Activated CD8-positive, alpha-beta memory T cell treated with anti-CD3 and anti-CD28 coated beads for 36 hours (primary cell): Measurements from ENCODE around the gene CCSER2. TPM values are rescaled to one million over a fixed set of nuclear protein-coding genes. Genes with fewer than 3 reads are reported as not detected.

Source experiments
- CTCF ChIA-PET: fragments of 350-600 bp; sonication (Branson Sonifier 250); formaldehyde crosslinking; loops from one replicate; lab custom pipeline; 2021; ENCODE audit warnings: antibody characterized with exemption; lab: Charles Lee
- POLR2A ChIA-PET: fragments of 350-600 bp; sonication (Branson Sonifier 250); formaldehyde crosslinking; loops from one replicate; lab custom pipeline; 2021; ENCODE audit warnings: antibody characterized with exemption; lab: Charles Lee
- total RNA-seq, 2 experiments: library from RNA; stranded (reverse); gene quantifications; one replicate each; pipeline ENCODE4 v1.2.3, GENCODE V29; 2021

The CCSER2 gene
- total RNA-seq, 2 experiments from 2014 or later: 46.7 to 47.2 TPM

DNA sequence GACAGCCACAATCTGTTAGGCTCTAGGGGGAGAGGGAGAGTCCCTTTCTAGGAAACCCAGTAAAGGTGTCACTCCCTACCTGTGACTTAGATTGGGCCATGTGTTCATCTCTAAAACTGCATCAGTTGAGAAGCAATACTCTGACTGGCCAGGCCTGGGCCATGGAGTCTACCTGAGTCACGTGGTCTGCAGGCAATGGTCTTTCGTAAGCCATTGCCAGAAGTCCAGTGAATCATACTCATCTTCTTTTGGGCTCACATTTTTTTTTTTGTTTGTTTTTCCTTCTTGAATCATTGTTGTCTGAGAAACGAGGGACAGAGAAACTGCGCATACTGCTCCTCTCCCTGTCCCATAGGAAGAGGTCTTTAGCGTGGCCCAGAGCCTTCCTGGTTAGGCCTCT is 215.6 kb downstream of the CCSER2 start:
- ChIA-PET POLR2A (no interaction called here), CTCF (no interaction called here)

DNA sequence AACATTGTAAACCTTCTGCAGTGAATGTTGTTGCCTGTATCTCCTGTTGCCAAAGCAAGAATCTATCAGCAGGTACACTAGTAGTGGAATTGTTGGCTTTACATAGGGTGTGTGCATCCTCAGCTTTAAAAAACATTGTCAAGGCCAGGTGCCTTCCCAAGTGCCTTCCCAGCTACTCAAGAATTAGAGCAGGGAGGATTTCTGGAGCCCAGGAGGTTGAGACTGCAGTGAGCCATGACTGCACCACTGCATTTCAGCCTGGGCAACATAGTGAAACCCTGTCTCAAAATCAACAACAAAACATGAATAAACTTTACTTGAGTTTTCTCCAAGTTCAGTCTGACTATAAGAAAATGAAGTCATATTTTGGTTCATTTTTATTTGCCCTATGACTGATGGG is 217.3 kb downstream of the CCSER2 start:
- ChIA-PET POLR2A (no interaction called here), CTCF (no interaction called here)

DNA sequence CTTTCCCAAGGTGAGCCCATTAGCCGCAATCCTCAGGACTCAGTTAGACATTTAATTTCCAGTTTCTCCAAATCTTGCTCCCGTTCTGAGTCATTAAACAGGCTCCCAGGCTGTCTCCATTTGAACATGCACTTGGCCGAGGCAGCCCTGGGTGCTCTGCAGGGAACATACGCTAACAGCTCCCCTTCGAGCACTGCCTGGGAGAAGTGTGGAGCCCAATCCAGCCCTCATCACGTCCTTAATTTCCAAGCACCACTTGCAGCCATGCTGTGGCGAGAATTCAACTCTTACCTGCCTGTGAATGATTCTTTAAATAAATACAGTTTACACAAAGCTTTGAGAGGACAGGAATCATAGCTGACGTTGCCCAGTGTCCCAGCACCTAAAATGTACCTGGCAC is 218.2 kb downstream of the CCSER2 start:
- POLR2A ChIA-PET: no interaction called here
- CTCF ChIA-PET: interaction anchor here (1.4 kb wide), 1 partner anchor 9 kb away, joined by 6 read pairs; no protein-coding TSS in a partner anchor

DNA sequence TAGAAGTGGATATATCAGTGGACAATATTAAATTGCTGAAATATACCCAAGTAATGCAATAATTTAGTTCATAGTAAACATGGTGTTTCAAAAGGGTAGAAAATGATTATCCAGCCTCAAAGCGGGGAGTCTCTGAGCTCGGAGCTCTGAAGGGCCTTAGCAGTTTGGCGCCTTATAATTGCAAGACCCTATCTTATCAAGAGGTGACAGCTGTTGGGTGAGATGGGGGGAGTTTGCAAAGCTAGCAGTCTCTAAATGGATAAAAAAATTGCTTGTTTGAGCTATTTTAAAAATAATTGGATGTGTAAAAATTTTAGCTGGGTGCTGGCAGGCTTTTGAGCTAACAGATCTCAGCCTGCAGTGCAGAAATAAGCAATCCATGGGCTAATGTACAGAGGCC is 219.2 kb downstream of the CCSER2 start:
- CTCF ChIA-PET: interaction anchor here (0.6 to 1.6 kb wide), 3 partner anchors 10 to 45 kb away, joined by 3 to 6 read pairs (median 4); no protein-coding TSS in a partner anchor
- POLR2A ChIA-PET: no interaction called here

DNA sequence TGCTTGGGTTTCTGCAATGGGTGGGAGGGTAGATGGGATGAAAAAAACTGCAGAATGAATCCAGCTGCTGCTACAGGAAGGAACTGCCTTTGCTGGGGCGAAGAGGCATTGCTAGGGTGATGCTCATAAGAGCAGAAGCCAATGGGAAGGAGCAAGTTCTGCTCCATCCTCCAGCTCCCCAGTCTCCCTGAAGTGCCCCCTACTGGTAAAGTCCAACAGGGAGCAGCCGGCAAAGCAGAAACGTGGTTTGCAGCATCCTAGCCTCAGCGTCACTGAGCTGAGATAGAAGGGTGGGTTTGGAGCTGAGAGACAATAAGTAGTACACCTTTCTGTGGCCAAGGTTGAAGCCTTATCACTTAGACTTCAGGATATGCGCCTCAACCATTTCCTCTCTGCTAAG is 220.5 kb downstream of the CCSER2 start:
- ChIA-PET CTCF (interaction anchor here (0.7 to 1.6 kb wide), 4 partner anchors 9 to 284 kb away, joined by 3 to 4 read pairs (median 4); no protein-coding TSS in a partner anchor), POLR2A (no interaction called here)

DNA sequence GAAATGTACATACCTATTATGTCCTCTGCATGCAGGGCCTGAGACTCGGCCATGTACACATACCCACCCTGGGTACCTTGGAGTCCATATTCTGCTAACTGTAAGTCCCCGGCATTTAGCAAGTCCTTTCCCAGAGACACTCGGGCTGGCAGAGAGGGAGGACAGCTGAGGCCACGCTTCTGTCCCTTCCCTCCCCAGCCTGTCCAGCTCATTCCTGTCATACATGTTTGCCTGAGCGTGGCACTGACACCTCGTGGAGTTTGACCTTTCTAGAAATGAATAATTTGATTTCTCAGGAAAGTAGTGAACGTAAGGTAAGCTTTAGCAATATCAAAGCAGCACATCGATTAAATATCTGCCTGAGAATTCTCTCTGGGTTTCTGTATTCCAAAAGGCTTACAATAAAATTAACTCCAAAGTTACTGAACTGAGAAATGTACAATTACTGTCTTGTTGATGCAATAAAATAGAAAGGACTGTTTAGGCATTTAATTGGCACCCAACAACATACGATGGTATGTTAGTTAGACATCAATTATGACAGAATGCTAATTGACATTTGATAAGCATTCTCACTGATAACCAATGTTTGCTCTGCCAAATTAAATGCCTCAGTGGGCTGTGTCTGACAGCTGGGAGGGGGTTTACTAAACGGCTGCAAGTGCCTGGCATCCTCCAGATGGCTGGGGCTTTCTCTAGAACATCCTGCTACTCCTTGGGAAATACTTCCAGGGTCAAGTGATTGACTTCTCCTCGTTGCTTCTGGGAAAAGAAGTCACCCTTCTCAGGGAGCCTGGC is 221.2 kb downstream of the CCSER2 start:
- POLR2A ChIA-PET: no interaction called here
- CTCF ChIA-PET: interaction anchor here (0.7 to 1.6 kb wide), 4 partner anchors 9 to 285 kb away, joined by 3 to 4 read pairs (median 4); no protein-coding TSS in a partner anchor

DNA sequence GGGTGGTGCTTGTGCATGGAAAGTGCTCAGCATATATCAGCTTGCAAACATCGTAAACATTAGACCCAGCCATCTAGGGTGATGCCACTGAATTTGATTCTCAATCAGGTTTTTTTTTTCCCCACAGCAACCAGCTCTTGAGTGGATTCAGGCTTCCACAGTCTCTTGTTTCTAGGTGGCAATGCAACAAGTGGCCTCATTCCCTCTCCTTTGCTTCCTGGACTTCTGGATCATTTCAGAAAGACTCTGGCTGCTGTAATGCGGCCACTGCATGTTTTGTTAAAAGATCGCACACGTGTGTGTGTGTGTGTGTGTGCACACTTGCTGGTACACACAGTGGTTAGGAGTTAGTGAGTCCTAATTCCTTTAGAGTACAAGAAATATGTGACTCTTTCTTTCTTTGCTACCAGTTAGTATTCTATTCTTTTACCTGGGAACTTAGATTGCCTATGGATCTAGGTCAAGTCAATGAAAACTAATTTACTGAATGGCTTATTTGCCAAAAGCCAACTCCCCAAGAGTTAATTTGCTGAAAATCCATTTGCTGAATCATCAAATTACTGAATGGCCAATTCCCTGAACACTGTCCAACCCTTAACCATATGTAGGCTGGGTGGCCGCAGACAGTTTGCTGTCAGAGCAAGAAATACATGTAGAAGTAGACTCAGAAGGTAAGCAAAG is 222.5 kb downstream of the CCSER2 start:
- ChIA-PET POLR2A (interaction anchor here (0.6 kb wide), 1 partner anchor 188 kb away, joined by 6 read pairs; no protein-coding TSS in a partner anchor), CTCF (interaction anchor here (1.0 kb wide), 1 partner anchor 13 kb away, joined by 3 read pairs; no protein-coding TSS in a partner anchor)

DNA sequence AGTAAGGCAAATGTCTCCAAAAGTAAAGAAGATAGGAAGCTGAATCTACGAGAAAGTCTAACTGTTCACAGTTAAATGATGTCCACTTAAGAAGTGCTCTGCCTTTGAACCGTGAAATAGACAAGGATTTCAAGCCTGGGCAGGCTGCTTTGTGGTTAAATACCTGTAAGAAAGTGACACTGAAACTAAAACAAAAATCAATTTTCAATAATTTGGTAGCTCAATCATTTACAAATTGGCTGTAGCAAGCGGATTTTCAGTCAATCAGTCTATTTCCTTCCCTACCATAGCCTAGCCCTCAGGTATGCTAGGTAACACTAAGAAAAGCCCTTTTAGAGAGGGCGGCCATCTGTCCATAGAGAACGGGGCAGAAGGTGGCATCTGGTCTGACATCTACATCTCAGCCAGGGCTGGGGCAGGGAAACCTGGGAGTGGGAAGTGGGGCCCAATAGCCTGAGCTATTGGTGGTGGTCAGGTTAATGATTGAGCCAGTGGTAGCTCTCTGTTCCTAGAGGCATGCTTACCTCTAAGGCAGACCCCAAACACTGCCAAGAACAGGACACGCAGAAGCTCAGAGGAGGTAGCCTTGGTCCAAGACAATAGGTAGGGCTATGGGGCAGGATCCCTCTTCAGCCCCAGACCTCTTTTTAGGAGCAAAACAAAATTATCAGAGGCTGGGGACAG is 223.2 kb downstream of the CCSER2 start:
- CTCF ChIA-PET: no interaction called here
- POLR2A ChIA-PET: no interaction called here

DNA sequence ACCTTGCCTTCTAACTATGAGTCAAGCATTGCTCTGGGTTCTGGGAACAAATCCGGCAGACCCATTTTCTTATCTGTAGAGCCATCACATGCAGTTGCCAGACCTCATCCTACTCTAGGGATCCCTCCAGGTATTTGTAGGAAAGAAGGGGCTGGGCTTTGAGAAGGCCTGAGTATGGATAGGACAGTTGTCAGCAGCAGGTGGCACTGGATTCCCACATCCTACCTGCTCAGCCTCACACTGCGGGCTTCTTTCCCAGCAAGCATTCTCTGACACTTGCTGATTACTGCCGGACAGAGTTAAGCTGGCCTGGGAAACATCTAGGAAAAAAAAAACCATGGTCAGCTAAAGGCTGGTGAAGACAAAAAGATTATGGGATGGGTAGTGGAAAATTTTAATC is 224.1 kb downstream of the CCSER2 start:
- ChIA-PET CTCF (no interaction called here), POLR2A (no interaction called here)

DNA sequence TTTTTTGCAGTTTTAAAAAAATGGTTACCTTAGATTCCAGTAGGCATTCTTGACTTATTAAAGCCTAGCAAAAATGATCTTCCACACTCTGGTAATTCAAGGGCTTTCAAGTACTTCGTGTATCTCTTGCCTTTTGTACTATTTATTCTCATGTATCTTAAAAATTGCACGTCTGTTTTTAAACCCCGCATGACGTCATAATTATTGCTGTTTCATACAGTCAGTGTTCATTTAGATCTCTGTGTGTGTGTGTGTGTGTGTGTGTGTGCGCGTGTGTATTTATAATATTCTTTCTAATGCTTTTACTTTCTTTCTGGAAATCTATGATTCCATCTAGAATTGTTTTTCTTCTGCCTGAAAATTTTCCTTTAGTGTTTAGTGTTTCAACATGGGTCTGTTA is 234.2 kb downstream of the CCSER2 start:
- POLR2A ChIA-PET: no interaction called here
- CTCF ChIA-PET: no interaction called here

DNA sequence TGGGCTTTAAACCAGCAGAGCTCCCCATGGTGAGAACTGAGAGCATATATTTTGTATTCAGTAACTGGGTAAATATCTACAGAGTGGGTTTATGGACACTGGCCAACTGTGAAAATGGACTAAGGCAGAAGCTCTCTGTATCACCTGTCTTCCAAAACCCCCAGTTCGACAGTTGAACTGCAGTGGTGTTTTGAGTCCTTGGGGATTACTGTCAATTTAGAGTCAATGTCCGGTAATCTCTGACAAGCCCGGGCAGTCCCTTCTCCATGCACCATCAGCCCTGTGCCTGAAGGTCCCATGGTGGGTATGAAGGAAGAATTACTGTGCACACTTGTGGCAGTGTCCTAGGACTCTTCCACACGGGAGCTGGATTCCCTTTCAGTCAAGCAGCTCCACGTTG is 235.0 kb downstream of the CCSER2 start:
- ChIA-PET CTCF (no interaction called here), POLR2A (no interaction called here)

DNA sequence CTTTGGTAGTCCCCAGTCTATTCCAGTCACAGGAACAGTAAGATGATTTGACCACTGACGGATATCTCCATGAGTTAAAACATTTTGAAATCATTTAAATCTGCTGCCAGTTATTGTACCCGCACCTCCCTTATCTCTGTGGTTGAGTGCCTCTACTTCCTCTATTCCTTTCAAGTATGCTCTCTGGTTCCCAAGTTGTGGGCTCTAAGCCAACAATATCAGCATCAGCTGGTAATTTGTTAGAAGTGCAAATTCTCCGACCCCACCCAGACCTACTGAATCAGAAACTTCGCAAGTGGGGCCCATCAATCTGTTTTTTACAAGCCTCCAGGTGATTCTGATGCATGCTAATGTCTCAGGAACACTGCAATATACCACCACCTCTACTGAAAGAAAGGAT is 235.5 kb downstream of the CCSER2 start:
- POLR2A ChIA-PET: no interaction called here
- CTCF ChIA-PET: no interaction called here

DNA sequence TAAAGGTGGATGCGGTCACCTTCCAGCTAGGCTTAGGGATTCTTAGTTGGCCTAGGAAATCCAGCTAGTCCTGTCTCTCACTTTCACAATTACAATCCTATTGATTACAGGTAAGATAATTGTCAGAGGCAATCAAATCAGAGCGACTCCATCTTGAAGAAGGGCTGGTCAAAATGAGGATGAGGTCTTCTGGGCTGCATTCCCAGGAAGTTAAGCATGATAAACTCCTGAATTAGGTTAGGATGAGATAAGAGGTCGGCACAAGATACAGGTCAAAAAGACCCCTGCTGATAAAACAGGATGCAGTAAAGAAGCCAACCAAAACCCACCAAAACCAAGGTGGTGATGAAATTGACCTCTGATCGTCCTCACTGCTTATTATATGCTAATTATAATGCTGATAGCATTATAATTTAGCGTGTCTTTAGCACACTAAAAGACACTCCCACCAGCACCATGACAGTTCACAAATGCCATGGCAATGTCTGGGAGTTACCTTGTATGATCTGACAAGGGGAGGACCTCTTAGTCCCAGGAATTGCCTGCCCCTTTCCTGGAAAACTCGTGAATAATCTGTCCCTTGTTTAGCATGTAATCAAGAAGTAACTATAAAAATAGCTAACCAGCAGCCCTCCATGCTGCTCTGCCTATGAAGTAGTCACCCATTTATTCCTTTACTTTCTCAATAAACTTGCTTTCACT is 237.6 kb downstream of the CCSER2 start:
- CTCF ChIA-PET: no interaction called here
- POLR2A ChIA-PET: no interaction called here

DNA sequence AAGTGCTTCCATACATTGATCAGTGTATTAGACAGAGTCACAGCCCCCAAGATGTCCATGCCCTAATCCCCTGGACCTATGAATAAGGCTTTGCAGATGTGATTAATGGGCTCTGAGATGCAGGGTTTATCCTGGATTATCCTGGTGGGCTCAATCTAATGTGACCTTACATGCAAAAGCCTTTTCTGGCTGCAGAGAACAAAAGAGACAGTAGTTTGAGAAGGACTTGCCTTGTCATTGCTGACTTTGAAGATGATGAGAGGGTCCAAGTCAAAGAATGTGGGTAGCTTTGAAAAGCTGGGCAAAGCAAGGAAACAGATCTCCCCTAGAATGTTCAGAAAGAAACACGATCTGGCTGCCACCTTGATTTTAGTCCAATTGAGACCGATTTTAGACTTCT is 238.7 kb downstream of the CCSER2 start:
- ChIA-PET POLR2A (no interaction called here), CTCF (no interaction called here)

Other genes with a start within 250 kb of the CCSER2 start
- 100 to 1,000 TPM; 229 to 233 TPM for gene GHITM, start 189.1 kb upstream of the CCSER2 start, total RNA-seq
- not detected for gene GPR15LG, start 154.8 kb upstream of the CCSER2 start, total RNA-seq
- gene CDHR1, start 134.1 kb upstream of the CCSER2 start, total RNA-seq: 1 to 10 TPM; 1.8 TPM
- not detected for gene LRIT2, start 103.0 kb upstream of the CCSER2 start, total RNA-seq
- gene LRIT1, start 87.0 kb upstream of the CCSER2 start, total RNA-seq: not detected
- gene RGR, start 83.5 kb upstream of the CCSER2 start, total RNA-seq: not detected